ENCODE measurements around the gene CCNDBP1.

DNA sequence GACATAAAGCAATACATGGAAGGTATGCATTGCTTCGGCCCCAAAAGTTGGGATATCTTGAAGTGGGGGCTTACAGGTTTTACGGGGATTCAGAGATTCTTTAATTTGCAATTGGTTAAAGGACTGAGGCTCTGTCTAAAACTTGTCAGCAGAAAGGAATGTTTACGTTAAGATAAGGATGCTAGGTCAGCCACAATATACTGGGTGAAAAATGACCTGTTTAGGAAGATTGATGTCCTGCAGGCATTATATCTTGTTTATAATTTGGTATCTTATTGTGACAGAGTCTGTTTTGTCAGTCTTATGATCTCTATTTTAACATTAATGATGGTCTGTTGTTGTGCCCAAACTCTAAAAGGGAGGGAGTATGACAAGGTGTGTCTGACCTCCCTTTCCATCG is 15.3 kb upstream of the CCNDBP1 start:
- TF ChIP-seq, protein P1, sequence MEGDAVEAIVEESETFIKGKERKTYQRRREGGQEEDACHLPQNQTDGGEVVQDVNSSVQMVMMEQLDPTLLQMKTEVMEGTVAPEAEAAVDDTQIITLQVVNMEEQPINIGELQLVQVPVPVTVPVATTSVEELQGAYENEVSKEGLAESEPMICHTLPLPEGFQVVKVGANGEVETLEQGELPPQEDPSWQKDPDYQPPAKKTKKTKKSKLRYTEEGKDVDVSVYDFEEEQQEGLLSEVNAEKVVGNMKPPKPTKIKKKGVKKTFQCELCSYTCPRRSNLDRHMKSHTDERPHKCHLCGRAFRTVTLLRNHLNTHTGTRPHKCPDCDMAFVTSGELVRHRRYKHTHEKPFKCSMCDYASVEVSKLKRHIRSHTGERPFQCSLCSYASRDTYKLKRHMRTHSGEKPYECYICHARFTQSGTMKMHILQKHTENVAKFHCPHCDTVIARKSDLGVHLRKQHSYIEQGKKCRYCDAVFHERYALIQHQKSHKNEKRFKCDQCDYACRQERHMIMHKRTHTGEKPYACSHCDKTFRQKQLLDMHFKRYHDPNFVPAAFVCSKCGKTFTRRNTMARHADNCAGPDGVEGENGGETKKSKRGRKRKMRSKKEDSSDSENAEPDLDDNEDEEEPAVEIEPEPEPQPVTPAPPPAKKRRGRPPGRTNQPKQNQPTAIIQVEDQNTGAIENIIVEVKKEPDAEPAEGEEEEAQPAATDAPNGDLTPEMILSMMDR (IDR thresholded peaks at IDR 0.05) = no peak
- no peak for TF ChIP-seq POLR2AphosphoS5 (IDR thresholded peaks at IDR 0.05)
- TF ChIP-seq EP300 (IDR thresholded peaks at IDR 0.05) = no peak
- TF ChIP-seq POLR2A (IDR thresholded peaks at IDR 0.05; ENCODE audit: low read depth) = no peak
